ENCODE data around the gene RBMS3. TPM values are rescaled to one million over a fixed set of nuclear protein-coding genes. Genes with fewer than 3 reads are reported as not detected.

Gene RBMS3
- total and polyA plus RNA-seq, 4 donors = 4.8 to 117 (median 29.4) TPM

DNA sequence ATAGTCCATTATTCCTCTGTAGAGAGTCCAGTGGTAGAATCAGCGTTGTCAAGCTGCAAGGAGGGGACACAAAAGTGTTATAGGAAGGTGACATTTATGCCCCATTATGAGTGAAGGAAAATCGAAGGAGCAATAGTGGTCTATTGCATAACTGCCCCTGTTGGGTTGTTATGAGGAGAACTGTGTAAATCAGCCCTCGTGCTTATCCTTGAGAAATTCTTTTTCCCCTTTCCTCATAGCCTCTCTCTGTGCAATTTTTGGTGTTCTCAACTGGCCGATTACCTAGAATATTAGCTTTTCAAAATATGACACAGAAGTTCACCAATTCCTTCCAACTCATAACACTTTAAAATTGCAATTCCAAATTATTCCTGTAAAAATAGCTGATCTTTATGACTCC, 286.6 kb downstream of the RBMS3 start:
- no peak for DNase-seq
- TF ChIP-seq, protein P1, sequence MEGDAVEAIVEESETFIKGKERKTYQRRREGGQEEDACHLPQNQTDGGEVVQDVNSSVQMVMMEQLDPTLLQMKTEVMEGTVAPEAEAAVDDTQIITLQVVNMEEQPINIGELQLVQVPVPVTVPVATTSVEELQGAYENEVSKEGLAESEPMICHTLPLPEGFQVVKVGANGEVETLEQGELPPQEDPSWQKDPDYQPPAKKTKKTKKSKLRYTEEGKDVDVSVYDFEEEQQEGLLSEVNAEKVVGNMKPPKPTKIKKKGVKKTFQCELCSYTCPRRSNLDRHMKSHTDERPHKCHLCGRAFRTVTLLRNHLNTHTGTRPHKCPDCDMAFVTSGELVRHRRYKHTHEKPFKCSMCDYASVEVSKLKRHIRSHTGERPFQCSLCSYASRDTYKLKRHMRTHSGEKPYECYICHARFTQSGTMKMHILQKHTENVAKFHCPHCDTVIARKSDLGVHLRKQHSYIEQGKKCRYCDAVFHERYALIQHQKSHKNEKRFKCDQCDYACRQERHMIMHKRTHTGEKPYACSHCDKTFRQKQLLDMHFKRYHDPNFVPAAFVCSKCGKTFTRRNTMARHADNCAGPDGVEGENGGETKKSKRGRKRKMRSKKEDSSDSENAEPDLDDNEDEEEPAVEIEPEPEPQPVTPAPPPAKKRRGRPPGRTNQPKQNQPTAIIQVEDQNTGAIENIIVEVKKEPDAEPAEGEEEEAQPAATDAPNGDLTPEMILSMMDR (IDR thresholded peaks at IDR 0.05; ENCODE audit: control extremely low read depth, extremely low read depth) = no peak
- Histone ChIP-seq H3K4me3 (no peak overlapping the region), H3K27ac (ENCODE audit: low read depth in 1 of 2, low read length in 1 of 2) (no peak overlapping the region), H3K27me3 (ENCODE audit: control insufficient read depth in 3 of 3, insufficient read depth in 3 of 3, low read length in 2 of 3) (no peaks in the 10 kb centered on the region), H3K4me1 (ENCODE audit: control insufficient read depth in 5 of 5, insufficient read depth in 5 of 5, low read length in 5 of 5) (peaks cover 0 to 8% (median 0%) of the 10 kb centered on the region in 5 donors), H3K9me3 (ENCODE audit: control insufficient read depth in 4 of 4, insufficient read depth in 3 of 4, low read length in 3 of 4) (no peaks in the 10 kb centered on the region), H3K9ac (ENCODE audit: insufficient read depth in 1 of 2, low read length in 2 of 2) (no peak overlapping the region), H3K36me3 (ENCODE audit: control insufficient read depth in 4 of 4, insufficient read depth in 4 of 4, low read length in 4 of 4) (no peaks in the 10 kb centered on the region)
- 58 to 76% methylated on average over 4 of the region's 4 CpGs for WGBS, 2 donors
- ATAC-seq (ENCODE audit: insufficient read depth, low FRiP score) = no peak

DNA sequence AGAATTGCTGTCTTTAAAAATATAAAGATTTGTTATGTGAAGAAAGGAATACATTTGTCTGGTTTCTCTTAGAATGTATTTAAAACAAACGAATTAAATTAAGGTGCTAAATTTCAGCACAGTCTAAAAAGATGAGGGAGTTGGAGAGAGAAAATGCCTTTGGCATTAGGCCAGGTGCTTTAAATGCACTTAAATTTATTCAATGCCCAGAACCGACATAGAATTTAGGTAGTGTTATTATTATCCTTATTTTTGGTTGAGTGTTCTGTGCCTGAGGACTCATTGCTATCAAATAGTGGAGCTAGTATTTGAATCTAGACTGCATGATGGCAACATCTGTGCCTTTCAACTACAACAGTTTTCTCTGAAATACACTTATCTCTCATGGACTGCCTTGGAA, 287.5 kb downstream of the RBMS3 start:
- no peak overlapping the region for H3K27ac ChIP-seq (ENCODE audit: low read depth in 1 of 2, low read length in 1 of 2)
- no peaks in the 10 kb centered on the region for H3K36me3 ChIP-seq (ENCODE audit: control insufficient read depth in 4 of 4, insufficient read depth in 4 of 4, low read length in 4 of 4)
- ATAC-seq (ENCODE audit: insufficient read depth, low FRiP score) (no peak), DNase-seq (peak in 1 of 3 donors; percentile 52)
- H3K27me3 ChIP-seq (ENCODE audit: control insufficient read depth in 3 of 3, insufficient read depth in 3 of 3, low read length in 2 of 3) = no peaks in the 10 kb centered on the region
- no peak overlapping the region for H3K4me3 ChIP-seq
- no peaks in the 10 kb centered on the region for H3K9me3 ChIP-seq (ENCODE audit: control insufficient read depth in 4 of 4, insufficient read depth in 3 of 4, low read length in 3 of 4)
- 60 to 77% methylated on average over 2 of the region's 2 CpGs for WGBS, 2 donors
- no peak overlapping the region for H3K9ac ChIP-seq (ENCODE audit: insufficient read depth in 1 of 2, low read length in 2 of 2)
- TF ChIP-seq, protein P1 (IDR thresholded peaks at IDR 0.05; ENCODE audit: control extremely low read depth, extremely low read depth) = no peak
- H3K4me1 ChIP-seq (ENCODE audit: control insufficient read depth in 5 of 5, insufficient read depth in 5 of 5, low read length in 5 of 5) = peaks cover 0 to 8% (median 0%) of the 10 kb centered on the region in 5 donors

DNA sequence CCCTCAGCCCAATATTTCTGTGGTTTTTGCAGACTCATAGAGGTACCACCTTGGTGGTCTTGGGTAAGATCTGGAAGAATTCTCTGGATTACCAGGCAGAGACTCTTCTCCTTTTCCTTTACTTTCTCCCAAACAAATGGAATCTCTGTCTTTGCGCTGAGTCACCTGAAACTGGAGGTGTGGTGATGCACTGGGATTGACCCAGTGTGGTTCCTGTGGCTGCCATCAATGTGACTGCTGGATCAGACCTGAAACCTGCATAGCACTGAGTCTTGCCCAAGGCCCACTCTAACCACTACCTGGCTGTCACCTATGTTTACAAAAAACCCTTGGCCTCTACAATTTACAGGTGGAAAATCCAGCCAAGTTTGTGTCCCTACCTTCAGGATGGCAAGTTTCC, 295.3 kb downstream of the RBMS3 start:
- no peak overlapping the region for H3K4me3 ChIP-seq

More for the DNA sequence above, 295.3 kb downstream of the RBMS3 start:
- no peaks in the 10 kb centered on the region for H3K27me3 ChIP-seq (ENCODE audit: control insufficient read depth in 3 of 3, insufficient read depth in 3 of 3, low read length in 2 of 3)
- H3K27ac ChIP-seq (ENCODE audit: low read depth in 1 of 2, low read length in 1 of 2) = no peak overlapping the region
- ATAC-seq (ENCODE audit: insufficient read depth, low FRiP score) (no peak), DNase-seq (no peak)
- TF ChIP-seq, protein P1 (IDR thresholded peaks at IDR 0.05; ENCODE audit: control extremely low read depth, extremely low read depth) = no peak
- 90 to 100% methylated on average over 1 of the region's 1 CpG for WGBS, 2 donors
- no peak overlapping the region for H3K9ac ChIP-seq (ENCODE audit: insufficient read depth in 1 of 2, low read length in 2 of 2)
- H3K36me3 ChIP-seq (ENCODE audit: control insufficient read depth in 4 of 4, insufficient read depth in 4 of 4, low read length in 4 of 4) = no peaks in the 10 kb centered on the region
- H3K4me1 ChIP-seq (ENCODE audit: control insufficient read depth in 5 of 5, insufficient read depth in 5 of 5, low read length in 5 of 5) = peaks cover 0 to 2% (median 0%) of the 10 kb centered on the region in 5 donors
- H3K9me3 ChIP-seq (ENCODE audit: control insufficient read depth in 4 of 4, insufficient read depth in 3 of 4, low read length in 3 of 4) = no peaks in the 10 kb centered on the region

All from lung (tissue), 12 donors.